Brain microvascular endothelial cell (primary cell): ENCODE data around the gene ZDHHC11.

ENCODE experiments used
- DNase-seq: peaks from one replicate; pipeline ENCODE4 v3.0.0-alpha.2; 2020
- H3K27ac ChIP-seq: fragments of 250-450 bp; sonication (Bioruptor Pico); 2 replicates; pipeline ENCODE4 v1.5.1; 2020; ENCODE audit warnings: mild to moderate bottlenecking, moderate library complexity
- H3K27me3 ChIP-seq: fragments of 250-450 bp; sonication (Bioruptor Pico); replicated peaks from 2 replicates; pipeline ENCODE4 v1.5.1; 2020; ENCODE audit warnings: mild to moderate bottlenecking
- H3K36me3 ChIP-seq: fragments of 250-450 bp; sonication (Bioruptor Pico); replicated peaks from 2 replicates; pipeline ENCODE4 v1.5.1; 2020; ENCODE audit warnings: mild to moderate bottlenecking
- H3K4me3 ChIP-seq: 2 replicates; pipeline ENCODE4 v1.5.1; 2011; ENCODE audit warnings: low read depth, mild to moderate bottlenecking, control low read depth, low read length, moderate library complexity
- CTCF ChIP-seq: IDR thresholded peaks from 2 replicates; pipeline ENCODE4 v1.5.1; 2011; ENCODE audit warnings: low read depth, mild to moderate bottlenecking, moderate library complexity, low read length, control low read depth, inconsistent platforms; ENCODE audit errors: missing control alignments
- in situ Hi-C: cut with HindIII; loops from 2 replicates; pipeline ENCODE4 v1.10.0; 2017; ENCODE audit warnings: low sequenced_read_pairs, low pct_ligation_motif_present

The ZDHHC11 gene

DNA sequence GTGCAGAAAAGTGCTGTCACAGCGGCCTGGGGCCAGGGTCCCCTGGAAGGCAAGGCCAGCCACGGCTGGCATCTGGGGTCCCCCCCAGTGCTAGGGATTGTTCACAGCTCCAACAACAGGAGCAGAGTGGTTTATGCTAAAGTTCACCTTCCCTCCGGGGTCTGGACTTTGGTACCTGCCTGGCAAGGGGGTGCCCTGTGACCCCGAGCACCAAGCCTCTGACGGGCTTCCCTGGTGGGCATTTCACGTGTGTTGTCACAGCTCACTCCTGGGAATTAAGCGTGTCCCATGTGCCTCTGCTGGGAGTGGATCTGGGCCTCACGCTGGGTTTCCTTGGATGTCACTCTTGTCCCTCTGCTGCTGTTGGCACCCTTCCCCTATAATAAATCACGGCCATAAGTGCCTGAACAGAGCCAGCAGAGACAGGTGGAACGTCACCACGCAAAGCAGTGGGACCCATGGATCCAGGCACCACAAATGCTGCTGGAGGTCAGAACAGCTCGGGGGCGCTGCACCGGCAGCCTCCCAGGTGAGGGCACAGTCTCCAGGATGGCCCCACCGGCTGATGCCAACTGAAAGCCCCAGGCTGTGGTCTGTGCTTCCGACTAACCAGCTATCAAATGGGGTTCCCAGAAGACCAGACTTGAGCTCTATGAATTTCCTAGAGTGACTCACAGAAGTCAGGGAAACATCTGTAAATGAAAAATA lies 17.8 kb upstream of the ZDHHC11 start:
- no peaks in the 10 kb centered on the region for H3K27me3 ChIP-seq
- in situ Hi-C loops = no loop called here
- H3K36me3 ChIP-seq = peaks cover 91% of the 10 kb centered on the region
- H3K4me3 ChIP-seq = no peak overlapping the region
- TF ChIP-seq CTCF = no peak
- no peak overlapping the region for H3K27ac ChIP-seq
- DNase-seq = no peak

DNA sequence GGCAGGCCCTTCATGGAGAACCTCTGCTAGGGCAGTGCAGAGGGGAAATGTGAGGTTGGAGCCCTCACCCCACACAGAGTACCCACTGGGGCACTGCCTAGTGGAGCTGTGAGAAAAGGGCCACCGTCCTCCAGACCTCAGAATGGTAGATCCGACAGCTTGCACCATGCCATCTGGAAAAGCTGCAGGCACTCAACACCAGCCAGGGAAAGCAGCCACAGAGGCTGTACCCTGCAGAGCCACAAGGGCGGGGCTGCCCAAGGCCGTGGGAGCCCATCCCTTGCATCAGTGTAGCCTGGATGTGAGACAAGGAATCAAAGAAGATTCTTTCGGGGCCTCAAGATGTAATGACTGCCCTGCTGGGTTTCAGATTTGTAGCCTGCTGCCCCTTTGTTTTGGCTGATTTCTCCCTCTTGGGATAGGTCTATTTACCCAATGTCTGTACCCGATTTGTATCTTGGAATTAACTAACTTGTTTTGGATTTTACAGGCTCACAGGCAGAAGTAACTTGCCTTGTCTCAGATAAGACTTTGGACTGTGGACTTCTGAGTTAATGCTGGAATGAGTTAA lies 16.6 kb upstream of the ZDHHC11 start:
- Histone ChIP-seq H3K4me3 (no peak overlapping the region), H3K27ac (no peak overlapping the region), H3K27me3 (no peaks in the 10 kb centered on the region), H3K36me3 (peaks cover 91% of the 10 kb centered on the region)
- TF ChIP-seq CTCF = peak; percentile 6
- in situ Hi-C loops = no loop called here
- DNase-seq = no peak

DNA sequence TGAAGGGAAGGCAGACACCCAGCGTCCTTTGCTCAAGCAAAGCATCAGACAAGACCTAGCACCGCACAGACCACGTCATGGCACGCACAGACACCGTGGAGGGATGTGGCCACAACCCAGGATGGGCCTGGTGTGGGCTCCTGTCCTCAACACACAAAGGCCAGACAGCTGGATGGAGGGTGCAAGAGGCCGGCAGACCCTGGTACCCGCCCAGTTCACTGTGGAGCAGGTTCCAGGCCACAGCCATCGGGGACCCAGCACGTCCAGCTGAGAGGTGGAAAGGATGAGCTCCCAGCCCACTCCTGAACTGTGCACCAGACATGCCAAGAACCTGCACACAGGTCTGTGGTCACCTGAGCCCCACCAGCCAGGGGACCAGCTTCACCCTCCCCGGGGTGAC lies 15.0 kb upstream of the ZDHHC11 start:
- in situ Hi-C loops = no loop called here
- peaks cover 78% of the 10 kb centered on the region for H3K36me3 ChIP-seq

DNA sequence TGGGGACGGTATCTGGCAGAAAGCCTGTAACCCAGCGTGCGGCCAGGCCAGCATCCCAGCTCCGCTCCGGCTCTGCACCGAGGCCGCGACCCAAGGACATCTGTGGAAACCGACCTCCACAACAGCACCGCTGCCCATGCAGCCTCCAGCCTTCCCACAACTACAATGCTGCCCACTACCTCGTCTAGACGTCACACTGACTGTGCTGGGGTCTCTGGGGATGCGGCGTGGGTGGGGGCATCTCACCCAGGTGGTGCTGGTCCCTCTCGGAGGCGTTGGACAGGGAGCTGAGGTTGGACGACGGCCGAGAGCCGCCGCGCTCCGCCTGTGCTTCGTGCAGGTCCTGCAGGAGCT lies 14.4 kb upstream of the ZDHHC11 start:
- in situ Hi-C loops = no loop called here
- Histone ChIP-seq H3K36me3 (peaks cover 72% of the 10 kb centered on the region), H3K4me3 (no peak overlapping the region), H3K27me3 (no peaks in the 10 kb centered on the region), H3K27ac (no peak overlapping the region)
- no peak for TF ChIP-seq CTCF
- DNase-seq = no peak

More for the DNA sequence above, 15.0 kb upstream of the ZDHHC11 start:
- Histone ChIP-seq H3K27me3 (no peaks in the 10 kb centered on the region), H3K4me3 (no peak overlapping the region), H3K27ac (no peak overlapping the region)
- DNase-seq = no peak
- TF ChIP-seq CTCF = no peak

- Histone ChIP-seq H3K27me3 (no peaks in the 10 kb centered on the region), H3K36me3 (peaks cover 67% of the 10 kb centered on the region), H3K4me3 (no peak overlapping the region), H3K27ac (no peak overlapping the region)
- no peak for TF ChIP-seq CTCF
- in situ Hi-C loops = no loop called here
- DNase-seq = no peak
Observed at GRCh38 chr5:864492-865167, 13.8 kb upstream of the ZDHHC11 start.
